GM12873 (cell line): ENCODE measurements around the gene GLT1D1.
A peak's percentile ranks its signal among the peaks of the same experiment; 100 is the strongest.

Source experiments
- CTCF ChIP-seq: IDR thresholded peaks from 2 replicates; pipeline ENCODE4 v1.5.1; 2012; ENCODE audit warnings: low read depth, mild to moderate bottlenecking, moderate library complexity, low read length, control low read depth; ENCODE audit not compliant: insufficient read depth; ENCODE audit errors: missing control alignments

Gene GLT1D1

GRCh38 chr12:128966203-128966810 lies 113.0 kb downstream of the GLT1D1 start:
- TF ChIP-seq CTCF = no peak

DNA sequence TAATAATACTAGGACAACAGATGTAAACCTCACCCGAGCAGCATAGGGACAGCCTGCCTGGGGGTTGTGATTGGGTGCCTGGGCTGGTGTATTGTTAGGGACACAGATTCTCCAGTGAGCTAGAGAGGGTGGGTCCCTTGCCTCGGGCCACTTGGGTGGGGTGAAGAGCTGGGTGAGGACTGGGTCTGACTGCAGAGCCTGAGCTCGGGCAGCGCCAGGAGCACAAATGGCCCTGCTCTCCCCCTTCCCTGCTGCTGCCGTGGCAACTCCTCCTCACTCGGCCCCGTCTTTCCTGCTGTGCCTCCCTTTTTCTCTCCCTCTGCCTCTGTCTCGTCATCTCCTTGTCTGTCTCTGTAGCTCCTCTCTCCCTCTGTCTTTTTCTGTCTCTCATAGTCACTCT lies 115.4 kb downstream of the GLT1D1 start:
- no peak for TF ChIP-seq CTCF

- TF ChIP-seq CTCF = peak; percentile 85
Measured at GRCh38 chr12:128969480-128970055, 116.3 kb downstream of the GLT1D1 start.

DNA sequence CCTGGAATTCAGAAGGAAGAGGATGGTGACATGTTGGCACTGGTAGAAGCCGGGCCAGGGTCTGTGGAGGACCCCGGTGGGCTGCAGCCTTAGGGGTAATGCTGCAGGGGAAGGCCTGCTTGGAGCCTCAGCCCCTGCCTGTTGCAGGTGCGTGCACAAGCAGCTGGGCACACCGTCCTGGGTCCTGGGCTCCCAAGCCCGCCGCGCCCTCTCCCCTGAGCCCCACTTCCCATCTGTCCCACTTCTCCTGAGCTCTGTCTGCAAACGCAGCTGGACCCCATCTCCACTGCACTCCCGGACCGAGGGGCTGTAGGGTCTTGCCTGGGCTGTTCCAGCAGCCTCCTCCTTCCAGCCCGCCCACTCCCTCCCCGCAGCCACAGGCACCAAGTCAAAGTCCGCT lies 116.8 kb downstream of the GLT1D1 start:
- TF ChIP-seq CTCF = no peak

GRCh38 chr12:128970941-128971340 lies 117.7 kb downstream of the GLT1D1 start:
- TF ChIP-seq CTCF = no peak

DNA sequence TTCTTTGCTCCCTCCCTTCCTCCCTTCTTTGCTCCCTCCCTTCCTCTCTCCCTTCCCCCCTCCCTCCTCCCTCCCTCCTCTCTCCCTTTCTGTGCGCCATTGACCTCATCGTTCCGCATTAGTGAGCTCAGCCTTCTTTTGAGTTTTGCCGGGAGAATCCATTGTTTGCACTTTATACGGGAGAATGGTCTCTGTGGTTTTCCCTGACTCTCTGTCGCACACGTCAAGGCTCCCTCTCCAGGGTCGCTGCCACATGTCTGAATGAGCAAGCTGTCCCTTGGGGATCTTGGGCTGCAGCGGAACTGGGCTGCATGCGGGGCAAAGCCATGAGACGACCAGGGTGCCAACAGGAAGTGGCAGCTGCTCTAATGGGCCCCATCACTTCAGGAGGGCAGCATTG lies 118.5 kb downstream of the GLT1D1 start:
- no peak for TF ChIP-seq CTCF

GRCh38 chr12:128973883-128974681 lies 120.8 kb downstream of the GLT1D1 start:
- no peak for TF ChIP-seq CTCF
